M059J (cell line): ENCODE data around the gene ROPN1L. TPM values are rescaled to one million over a fixed set of nuclear protein-coding genes. Genes with fewer than 3 reads are reported as not detected.
A peak's percentile ranks its signal among the peaks of the same experiment; 100 is the strongest.

Experiments
- DNase-seq: peaks from one replicate; pipeline ENCODE4 v3.0.0-alpha.2; 2012; ENCODE audit warnings: low read depth
- total RNA-seq: library from RNA; depleted of rRNA; stranded (reverse); fragments of >200 nt; shearing (Covaris generic); gene quantifications from 2 replicates; pipeline ENCODE4 v1.2.3, GENCODE V29; 2014; rRNA removed

The ROPN1L gene
- total RNA-seq = 0.30 and 3.0 TPM in 2 replicates

DNA sequence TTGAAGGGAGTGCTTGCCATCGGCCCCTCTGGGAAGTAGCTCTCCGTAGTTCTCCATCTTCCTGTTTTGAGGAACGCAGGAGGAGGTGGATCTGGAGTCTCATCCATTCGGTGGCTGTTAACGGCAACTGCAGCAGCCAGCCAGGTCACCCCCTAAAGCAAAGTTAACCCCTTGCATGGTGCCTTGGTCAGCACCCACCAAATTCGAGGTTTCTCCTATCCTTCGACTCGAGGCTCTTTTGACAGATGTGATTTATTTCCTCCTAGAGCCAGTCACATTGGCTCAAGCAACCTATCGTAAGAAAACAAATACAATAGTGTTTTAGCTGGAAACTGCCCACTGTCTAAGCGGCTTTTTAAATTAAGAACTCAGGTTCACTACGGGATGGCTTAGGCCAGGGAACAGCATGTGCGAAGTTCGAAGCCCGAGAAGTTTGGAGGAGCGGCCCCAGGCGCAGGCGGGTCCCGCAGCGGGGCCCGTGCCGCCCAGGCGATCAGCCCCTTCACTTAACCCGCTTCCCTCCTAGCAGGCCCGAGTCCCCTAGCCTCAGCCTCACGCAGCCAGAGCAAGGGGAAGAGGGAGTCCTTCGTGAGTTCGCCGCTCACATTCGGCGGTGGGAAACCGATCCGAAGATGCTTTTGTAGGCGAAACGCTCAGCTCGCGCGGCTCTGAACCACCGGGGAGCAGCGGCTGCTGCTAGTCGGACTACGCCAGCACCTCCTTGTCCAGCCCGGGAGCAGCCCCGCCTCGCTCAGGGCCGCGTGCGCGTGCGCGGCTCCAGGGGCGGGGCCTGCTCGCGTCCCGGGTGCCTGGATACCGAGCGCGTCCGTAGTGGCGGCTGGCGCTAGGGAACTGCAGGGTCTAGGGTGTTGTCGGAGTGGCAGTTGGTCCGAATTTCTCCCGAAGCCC, at the start of gene ROPN1L:
ROPN1L (plus strand) TSS at position 797 of the 909 bp plus-strand sequence. CDS start 289 bp downstream, outside the sequence.
- DNase-seq = peak; percentile 89

DNA sequence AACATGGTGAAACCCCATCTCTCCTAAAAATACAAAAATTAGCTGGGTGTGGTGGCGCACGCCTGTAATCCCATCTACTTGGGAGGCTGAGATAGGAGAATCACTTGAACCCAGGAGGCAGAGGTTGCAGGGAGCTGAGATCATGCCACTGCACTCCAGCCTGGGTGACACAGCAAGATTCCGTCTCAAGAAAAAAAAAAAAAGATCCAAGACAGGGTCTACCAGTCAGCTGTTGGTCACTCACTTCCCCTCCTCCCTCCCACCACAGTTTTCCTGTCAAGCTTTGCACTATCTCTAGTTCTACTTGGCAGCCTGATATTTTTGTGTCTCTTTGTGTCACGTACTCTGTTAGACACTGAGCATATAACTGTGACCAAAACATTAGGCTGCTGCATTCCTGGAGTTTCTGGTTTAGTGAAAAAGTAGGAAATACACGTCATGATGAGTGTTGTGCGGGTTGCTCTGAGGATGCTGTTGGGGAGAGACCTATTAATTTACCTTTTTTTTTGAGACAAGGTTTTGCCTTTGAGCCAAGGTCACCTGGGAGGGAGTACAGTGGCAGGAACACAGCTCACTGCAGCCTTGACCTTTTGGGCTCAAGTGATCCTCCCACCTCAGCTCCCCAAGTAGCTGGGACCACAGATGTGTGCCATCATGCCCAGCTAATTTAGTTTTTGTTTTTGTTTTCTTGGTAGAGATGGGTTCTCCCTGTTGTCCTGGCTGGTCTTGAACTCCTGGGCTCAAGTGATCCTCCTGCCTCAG, 48.9 kb upstream of the ROPN1L start:
- peak; percentile 33 for DNase-seq

DNA sequence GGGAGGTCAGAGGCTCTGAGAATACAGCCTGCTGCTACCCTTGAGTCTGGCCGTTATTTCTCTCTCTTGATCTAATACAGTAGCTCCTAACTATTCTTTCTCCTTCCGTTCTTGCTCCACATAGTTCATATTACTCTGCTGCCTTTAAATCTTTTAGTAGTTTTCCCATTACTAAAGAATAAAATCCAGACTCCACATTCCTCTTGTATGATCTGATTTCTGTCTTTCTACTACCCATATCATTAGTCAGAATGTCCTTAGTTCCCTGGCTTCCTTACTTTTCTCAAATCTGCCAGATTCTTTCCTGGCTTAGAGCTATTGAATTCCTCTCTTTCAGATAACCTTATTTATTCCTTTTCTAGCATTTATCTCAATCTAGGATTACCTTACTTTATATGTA, 48.2 kb upstream of the ROPN1L start:
- DNase-seq = no peak

DNA sequence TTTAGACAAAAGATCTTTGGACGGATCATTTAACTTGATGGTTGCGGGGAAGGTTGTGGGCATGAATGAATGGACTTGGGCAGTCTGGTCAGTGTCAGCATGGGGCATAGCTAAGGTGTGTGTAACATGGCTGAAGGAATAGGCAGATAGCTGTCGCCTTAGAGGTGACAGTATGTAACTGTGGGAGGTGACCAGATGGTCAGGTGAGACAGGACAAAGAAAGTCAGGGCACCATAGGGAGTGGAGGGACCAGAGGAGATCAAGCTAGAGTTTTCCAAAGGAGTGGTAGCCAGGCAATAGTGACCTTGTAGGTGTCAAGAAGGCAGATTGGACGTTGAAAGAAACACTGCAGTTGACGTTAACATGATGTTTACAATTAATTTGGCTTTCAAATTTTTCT, 45.1 kb upstream of the ROPN1L start:
- DNase-seq = no peak

DNA sequence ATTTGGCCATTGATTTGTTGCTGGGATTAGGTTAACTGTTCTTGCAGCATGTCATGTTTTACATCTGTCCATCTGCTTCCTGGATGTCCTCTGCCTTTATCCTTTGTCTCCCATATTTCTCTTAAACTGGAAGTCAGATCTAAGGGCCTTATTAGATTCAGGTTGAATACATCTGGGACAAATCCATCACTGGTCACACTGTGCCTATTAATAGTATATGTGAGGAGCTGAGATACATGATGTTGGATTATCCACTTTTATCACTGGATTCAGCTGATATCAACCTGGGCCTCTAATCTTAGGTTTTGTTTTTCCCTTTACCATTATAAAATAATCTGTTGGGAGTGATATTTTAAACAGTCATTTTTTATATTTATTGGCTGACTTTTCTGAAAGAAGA, 41.8 kb upstream of the ROPN1L start:
- DNase-seq = no peak

DNA sequence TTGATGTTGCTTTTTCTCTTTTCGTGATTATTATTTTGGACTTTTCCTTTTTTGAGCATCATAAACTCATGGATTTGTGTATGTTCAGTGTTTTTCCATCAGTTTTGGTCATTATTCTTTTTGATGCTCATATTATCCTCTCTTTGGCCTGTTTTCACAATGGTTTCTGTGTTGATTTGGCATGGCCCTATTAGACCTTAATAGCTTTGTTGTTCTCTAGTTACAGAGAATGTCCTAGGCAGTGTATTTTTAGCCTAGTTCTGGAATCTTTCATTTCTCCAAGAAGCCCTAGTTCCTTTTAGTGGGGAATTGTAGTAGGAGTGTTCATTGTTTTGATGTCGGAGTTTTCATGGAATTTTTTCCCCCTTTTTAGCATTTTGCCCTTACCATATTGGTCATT, 41.3 kb upstream of the ROPN1L start:
- no peak for DNase-seq

DNA sequence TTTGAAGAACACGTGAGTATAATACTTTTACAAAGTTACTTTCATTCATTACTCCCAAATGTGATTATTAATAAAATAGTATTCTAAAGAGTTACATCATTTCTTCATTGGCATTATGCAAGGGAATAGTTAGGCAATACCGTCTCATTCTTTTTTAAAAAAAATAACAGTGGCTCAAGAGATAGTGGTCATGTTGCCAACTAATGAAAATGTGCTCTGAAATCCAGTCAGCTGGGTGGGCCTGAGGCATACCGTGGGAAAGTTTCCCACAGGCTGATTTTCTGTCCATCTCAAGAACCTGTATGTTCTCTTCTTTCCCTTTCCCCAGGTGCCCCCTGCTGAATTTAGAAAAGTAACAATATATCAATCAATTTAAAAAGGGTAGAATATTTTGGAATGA, 40.8 kb upstream of the ROPN1L start:
- DNase-seq = no peak

DNA sequence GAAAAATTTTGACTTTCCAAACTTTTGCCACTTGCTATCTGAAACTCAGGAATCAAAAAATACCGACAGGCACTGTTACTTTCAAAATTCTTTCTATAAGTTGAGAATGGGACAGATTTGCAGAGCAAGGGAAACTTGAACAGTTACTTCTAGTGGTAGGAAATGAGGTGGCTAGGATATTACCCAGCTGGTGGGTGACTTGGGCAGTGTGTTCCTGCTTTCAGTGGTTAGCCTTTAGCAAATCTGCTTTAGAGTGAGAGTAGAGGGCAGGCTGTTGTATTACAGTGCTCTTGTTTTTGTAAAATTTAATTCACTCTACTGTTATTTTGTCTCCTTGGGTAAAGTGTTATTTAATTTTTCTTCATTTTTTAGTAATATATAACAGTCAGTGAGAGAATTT, 40.2 kb upstream of the ROPN1L start:
- DNase-seq = no peak

DNA sequence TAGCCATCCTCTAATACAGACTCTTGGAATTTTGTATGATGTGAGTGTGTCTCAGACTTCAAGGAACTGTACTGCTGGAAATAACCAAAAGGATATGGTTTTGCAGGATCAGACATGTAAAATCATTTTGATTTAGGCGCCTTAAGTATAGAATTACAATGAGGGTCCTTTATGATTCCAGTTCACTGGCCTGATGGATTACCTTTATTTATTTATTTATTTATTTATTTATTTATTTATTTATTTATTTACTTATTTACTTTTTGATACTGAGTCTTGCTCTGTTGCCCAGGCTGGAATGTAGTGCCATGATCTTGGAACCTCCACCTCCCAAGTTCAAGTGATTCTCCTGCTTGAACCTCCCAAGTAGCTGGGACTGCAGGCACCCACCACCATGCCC, 37.9 kb upstream of the ROPN1L start:
- DNase-seq = no peak

DNA sequence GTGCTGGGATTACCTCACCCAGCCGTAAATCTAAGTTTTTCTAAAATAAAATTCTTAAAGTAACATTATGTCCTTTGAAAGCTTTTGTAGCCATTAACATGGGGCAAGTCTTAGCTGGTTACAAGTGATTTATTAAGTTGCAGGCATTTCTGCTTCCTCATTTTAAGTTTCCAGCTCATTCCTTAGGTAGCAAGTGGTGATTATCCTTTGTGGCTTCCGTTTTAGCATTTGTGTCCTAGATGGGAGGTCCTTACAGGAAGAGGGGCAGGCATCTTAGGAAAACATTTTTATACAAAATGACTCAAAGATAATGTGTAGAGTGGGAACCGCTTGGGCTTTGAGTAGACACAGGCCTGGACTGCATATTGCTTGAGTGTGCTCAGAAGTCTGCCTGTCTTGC, 35.0 kb upstream of the ROPN1L start:
- DNase-seq = no peak

DNA sequence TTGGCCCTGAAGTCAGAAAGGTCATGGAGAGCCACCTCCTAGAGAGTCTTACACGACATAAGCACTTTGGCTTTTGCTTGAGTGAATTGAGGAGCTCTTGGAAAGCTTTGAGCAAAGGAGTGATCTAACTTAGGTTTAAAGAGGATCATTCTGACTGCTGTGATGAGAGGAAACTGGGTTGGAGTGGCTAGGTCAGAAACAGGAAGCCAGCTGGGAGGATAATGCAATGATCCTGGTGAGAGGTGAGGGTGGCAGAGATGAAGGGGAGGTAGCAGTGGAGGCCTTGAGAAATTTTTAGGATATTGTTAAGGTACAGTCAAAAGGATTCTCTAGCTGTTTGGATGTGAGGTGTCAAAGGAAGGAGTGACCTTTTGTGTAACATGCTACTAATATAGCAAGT, 32.2 kb upstream of the ROPN1L start:
- DNase-seq = no peak

DNA sequence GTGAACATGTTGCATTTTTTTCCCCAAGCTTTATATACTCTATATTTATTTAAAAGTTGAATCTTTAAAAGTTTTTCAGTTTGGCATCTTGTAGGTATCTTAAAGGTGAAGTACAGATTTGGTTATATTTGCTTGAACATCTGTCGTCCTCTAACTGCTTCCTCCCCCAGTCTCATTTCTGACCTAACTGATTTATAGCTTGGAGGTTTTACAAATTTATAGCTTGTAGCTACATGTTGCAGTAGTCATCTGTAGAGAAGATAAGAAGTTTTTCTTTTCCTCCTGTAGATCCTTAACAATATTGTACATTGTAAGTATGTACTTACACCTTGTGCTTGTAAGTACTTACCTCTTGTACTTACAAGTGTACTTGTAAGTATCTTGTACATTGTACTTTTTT, 31.0 kb upstream of the ROPN1L start:
- DNase-seq = no peak

DNA sequence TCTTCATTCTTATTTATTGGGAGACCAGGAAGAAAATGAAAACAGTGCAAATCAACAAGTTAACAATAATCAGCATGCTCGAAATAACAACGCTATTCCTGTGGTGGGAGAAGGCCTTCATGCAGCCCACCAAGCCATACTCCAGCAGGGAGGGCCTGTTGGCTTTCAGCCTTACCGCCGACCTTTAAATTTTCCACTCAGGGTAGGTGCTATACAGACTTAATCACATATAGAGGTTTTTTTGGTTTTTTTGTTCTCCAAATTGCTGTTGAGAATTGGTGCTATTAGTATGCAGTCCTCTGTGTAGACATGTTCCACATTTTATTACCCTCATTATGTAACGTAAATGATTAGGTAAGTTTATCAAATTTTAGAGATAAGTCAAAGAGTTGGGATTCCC, 30.3 kb upstream of the ROPN1L start:
- no peak for DNase-seq

DNA sequence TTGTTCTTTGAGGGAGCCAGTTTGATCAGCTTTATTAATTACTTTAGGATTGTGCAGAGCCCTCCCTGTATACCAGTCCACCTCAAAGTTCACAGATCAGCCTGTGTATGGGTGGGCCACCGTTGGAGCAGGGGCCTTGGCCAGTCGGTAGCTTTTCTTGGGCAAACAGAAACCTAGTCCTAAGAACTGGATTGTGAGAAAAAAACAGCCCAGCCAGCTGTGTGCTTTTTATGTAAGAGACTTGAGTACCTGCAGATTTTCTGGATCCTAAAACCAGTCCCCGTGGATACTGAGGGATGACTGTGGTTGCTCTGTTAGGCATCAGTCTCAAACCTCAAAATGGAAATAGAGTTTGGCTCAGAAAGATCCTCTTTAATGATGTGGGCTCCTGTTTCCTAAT, 24.8 kb upstream of the ROPN1L start:
- no peak for DNase-seq

DNA sequence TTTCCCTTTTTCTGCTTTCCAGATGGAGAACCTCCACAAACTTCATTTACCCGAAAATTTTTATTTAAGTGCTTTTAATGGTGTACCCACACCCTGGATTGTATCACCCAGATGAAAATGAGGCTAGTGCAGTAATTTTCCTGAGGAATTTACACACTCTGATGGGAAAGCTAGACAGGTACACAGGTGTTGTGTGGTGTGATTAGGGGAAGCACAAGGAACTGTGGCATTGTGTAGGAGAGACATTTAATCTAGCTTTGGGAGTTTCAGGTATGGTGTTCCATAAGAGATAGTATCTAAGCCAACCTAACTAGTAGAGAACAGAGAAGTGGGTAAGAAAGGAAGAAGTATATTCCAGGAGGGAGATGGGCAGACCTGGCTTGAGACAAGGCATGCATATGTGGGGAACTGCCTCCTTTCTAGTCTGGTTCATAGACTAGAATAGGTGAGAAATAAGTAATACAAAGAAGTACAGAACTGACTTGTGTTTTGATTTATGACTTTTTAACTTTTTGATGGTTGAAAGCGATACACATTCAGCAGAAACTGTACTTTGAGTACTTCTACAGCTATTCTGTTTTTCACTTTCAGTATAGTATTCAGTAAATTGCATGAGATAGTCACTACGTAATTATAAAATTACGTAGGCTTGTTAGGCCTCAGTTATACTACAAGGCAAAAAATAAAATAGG, 22.9 kb upstream of the ROPN1L start:
- DNase-seq = no peak

DNA sequence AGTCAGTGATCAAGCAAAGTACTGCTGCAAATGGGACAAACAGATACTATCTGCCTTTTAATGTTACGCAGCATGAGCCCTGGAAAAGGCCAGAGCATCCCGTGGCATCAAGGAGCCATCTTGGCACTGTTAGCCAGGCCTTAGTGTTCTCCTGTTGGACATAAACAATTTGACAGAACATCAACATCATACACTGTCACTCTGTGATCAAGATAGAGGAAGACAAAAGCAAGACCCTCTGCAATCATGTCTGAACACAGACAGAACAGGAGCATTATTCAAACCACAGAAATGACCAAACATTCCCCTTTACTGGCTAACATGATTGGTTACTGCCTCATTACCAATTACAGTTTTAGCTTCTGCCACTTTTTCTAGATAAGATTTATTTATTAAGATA, 21.2 kb upstream of the ROPN1L start:
- no peak for DNase-seq

DNA sequence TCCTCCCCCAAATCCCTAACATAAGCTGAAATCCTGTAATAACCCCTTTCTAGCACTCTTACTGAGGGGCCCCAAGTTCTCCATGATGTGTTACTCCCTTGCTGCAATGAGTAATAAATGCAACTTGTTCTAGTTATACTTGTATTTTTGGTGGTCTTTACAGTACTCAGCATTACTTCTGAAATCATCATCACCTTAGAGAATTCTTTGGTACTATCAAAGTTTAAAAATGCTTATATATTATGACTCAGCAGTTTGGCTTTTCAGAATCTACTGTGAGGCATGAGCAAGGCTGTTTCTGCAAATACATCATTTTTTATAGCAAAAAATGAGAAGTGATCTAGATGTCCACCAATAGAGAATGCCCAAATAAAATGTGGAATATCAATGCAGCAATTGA, 20.7 kb upstream of the ROPN1L start:
- no peak for DNase-seq

DNA sequence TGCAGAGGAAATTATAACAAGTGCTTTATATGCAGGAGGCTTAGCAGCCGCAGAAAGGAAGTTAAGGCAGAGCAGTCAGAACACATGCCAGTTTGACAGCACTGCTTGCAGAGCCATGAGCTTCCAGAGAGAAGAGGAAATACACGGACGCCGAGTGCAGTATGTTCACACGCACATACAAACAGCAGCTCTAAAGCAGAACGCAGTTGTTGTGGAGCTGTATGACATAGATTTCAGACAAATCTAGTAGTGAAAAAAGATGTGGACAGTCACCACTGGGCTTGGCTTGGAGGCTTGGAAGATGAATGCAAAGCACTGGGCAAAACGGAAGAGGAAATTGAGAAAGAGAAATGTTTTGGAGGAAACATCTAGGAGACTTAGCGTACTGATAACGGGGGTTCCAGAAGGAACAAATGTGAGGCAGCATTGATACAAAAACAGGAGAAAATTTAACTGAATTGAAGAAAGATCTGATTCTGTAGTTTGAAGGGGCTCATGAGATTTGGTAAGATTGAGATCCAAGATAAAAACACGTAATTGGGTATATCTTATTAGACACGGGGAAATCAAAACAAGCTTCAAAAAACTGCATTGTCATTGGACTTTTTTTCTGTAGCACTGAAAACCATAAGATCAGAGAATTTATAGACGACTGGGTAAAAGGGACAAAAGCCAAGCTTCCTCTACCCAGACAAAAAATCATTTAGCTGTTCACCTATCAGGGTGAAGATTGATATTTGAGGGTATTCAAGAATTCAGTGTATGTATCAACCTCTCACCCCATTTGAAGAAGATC, 19.6 kb upstream of the ROPN1L start:
- no peak for DNase-seq

DNA sequence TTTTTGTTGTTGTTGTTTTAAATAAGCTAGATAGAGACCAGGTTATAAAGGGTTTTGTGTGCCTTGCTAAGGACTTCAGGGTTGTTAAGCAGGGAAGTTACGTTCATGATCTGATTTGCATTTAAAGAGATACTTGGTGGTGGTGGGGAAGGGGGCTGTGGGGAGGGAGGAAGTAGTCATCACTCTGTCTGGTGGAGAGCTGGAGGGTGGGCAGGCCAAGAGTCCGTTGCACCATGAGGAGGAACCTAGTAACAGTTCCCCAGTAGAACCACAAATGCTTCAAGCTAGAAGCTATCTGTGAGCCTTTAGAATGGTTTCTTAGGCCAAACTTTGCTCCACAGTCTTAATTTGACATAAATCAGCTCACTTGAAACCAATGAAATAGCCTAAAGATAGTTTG, 18.7 kb upstream of the ROPN1L start:
- no peak for DNase-seq

DNA sequence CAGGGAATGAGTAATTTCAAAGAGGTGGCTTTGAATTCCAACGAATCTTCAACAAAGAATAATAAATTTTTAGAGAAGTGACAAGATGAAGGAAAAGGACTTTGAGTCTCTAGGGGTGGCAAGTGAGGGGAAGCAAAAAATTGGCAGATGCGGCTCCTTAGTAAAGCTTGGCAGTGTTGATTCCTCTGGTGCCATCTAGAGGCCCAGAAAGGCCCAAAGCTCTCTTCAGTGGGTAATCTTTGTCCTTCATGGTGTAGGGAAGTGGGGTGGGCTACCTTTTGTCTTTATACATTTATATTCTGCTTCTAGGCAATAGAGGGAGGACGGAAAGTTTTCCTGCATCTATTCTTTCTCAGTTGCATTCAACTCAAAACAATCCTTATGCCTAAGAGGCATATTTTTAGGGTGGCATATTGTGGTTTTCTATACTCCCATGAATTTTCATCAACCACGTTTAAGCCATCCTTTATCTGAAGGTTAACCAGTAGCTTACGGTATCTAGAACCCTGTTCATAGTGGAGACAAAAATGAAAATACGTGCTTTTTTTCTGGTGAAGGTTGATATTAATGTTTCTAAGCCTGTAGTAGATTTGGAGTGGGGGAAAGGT, 17.5 kb upstream of the ROPN1L start:
- peak; percentile 47 for DNase-seq

DNA sequence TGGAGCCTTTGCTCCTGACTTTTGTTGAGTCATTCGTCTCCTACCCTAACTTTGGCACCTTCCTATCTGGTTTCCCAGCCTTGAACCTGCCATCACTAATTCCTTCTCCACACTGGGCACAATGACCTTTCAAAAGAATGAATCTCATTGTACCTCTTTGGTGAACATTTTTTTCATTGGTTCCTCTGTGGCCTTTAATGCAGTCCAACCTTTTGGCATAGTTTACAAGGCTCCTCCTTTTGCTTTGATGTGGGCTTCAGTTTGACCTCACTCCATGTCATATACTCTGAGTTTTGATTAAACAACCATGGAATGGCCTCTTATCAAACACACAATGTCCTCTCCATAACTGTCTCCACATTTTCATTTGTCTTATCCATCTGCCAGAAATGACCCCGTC, 14.5 kb upstream of the ROPN1L start:
- no peak for DNase-seq
